Activated gamma-delta T cell treated with Interleukin-2 at 50 U/mL for 16 hours (primary cell): Measurements from ENCODE around the gene MYBPHL.
"Not testable (repeated sequence)": the region's sequence is repeated elsewhere in the genome, so short reads cannot be mapped to it uniquely, and the experiment has no call there.

Experiments used
- DNase-seq: peaks from one replicate; pipeline ENCODE4 v3.0.0-alpha.2; 2020

Gene MYBPHL

GRCh38 chr1:109304226-109304920, 2.4 kb downstream of the MYBPHL start:
- DNase-seq: no peak

- DNase-seq: no peak
Measured at GRCh38 chr1:109301874-109302273, 4.9 kb downstream of the MYBPHL start.

DNA sequence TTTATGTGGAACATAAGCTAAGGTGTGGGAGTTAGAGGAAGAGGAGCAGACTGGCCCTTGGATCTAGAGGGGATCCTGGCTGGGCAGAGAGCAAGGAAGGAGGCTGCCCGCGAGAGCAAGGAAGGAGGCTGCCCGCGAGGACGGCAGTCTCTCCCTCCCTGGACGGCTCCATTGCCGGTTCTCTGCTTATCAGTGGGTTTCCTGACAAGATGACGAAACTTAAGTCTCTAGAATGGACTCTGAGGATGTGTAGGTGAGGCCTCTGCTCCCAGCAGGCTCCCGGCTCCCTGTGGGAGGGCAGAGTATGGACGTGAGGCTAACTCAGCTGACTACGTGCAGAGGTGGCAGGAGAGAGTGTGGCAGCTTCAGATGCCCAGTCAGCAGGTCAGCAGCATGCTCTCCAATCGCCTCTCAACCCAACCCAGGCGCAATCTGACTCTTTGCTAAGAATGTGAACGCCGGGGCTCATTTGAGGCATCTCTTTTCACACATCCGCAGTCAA, 6.1 kb downstream of the MYBPHL start:
- DNase-seq: no peak

- DNase-seq: no peak
Measured at GRCh38 chr1:109299558-109300343, 7.1 kb downstream of the MYBPHL start.

- DNase-seq: no peak
Measured at GRCh38 chr1:109298666-109299557, 7.9 kb downstream of the MYBPHL start.

GRCh38 chr1:109296782-109297181, 10.0 kb downstream of the MYBPHL start:
- no peak for DNase-seq

DNA sequence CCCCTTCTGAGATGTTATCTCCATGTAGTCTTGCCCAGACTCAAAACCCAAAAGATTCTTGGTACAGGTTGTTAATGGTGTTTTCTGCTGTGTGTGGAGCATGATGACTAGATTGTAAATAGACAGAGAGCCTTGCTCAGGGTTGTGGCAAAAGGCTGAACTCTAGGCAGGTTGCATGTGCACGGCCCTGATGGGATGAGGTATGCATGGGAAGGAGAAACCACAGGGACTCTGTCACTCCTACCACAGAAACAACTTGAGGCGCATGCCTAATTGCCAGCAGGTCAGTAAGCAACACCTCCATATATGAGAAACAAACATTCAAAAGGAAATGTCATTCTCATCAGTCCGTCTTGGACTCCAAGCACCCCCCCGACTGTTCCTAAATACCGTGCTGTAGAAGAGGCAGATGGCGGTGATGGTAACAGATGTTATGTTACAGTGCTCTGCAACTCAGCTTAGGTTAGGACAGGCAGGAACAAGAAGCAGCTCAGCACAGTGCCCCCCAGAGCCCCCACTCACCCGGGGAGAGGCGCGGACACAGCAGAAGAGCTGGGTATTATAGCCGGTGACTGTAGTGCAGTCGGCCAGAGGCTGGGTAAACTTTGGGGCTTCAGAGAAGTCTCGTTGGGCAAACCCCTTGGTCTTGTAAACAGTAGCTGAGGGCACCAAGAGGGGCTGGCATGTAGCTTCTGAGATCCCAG, 10.9 kb downstream of the MYBPHL start:
- DNase-seq: no peak

GRCh38 chr1:109294481-109294880, 12.3 kb downstream of the MYBPHL start:
- DNase-seq: no peak

GRCh38 chr1:109293026-109293425, 13.8 kb downstream of the MYBPHL start:
- DNase-seq: no peak

DNA sequence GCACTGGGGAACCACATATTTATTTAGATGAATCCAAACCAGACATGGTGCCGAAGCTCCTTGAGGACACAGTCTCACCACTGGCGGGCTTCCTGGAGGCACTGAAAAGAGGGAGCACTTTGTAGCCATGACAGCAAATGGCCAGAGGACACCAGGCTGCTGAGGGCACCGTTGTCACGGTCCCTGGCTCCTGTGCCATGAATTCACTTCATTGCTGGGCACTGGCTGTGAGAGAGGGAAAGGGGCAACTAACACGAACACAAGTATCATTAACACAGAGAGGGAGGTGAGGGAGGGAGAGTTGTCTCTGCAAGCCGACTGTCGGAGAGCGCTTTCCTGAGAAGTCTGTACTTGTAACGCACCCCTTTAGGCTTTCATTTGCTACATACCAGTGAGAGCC, 14.4 kb downstream of the MYBPHL start:
- no peak for DNase-seq

- no peak for DNase-seq
Measured at GRCh38 chr1:109290998-109291397, 15.8 kb downstream of the MYBPHL start.

DNA sequence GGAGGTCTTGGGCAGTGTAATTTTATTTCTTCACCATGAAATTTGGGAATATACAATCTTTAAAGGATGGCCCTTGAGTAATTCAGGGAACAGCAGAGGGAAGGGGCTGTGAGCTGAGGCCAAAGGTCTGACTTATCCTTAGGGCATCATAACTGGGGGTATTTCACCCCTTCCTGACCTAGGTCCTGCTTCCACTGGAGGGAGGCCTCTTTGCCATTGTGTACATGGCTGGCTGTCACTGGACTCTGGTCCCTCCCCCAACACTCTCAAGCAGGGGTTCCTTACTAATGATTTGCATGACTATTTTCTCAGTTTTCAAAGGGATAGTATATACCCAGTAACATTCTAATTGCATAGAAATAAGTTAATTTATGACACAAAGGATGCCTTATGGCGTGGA, 16.7 kb downstream of the MYBPHL start:
- no peak for DNase-seq

DNA sequence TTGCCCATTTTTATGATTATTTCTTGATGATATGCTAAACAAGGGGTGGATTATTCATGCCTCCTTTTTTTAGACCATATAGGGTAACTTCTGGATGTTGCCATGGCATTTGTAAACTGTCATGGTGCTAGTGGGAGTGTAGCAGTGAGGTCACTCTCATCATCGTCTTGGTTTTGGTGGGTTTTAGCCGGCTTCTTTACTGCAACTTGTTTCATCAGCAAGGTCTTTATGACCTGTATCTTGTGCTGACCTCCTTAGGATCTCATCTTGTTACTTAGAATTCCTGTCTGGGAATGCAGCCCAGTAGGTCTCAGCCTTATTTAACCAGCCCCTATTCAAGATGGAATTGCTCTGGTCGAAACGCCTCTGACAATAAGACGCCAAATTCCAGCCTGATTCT, 20.0 kb downstream of the MYBPHL start:
- not testable (repeated sequence) for DNase-seq

GRCh38 chr1:109283748-109284600, 22.8 kb downstream of the MYBPHL start:
- DNase-seq: no peak

GRCh38 chr1:109282952-109283747, 23.7 kb downstream of the MYBPHL start, which contains the start of gene PSRC1:
Gene PSRC1, minus strand, starts transcription at chr1:109283145.
- DNase-seq: peak; percentile 87

DNA sequence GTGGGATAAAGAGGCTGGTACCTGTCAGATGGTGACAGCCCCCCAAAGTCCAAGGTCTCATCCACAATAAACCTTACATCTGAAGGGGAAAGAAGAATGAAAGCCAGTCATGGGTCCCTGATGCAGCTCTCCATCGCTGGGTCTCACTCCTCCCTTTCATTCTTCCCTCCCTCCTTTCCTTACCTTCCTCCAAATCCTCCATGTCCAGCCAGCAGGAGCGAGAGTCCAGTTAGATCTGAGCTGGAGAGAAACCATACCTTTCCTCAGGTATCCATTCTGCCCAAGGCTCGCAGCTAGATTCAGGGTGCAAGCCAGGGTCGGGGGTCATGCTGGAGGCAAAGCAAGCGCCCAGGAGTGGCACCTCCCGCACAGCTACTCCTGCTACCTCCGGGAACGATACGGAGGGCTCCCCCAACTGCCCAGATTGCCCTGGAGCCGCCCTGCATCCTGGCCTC, 24.3 kb downstream of the MYBPHL start:
- no peak for DNase-seq

DNA sequence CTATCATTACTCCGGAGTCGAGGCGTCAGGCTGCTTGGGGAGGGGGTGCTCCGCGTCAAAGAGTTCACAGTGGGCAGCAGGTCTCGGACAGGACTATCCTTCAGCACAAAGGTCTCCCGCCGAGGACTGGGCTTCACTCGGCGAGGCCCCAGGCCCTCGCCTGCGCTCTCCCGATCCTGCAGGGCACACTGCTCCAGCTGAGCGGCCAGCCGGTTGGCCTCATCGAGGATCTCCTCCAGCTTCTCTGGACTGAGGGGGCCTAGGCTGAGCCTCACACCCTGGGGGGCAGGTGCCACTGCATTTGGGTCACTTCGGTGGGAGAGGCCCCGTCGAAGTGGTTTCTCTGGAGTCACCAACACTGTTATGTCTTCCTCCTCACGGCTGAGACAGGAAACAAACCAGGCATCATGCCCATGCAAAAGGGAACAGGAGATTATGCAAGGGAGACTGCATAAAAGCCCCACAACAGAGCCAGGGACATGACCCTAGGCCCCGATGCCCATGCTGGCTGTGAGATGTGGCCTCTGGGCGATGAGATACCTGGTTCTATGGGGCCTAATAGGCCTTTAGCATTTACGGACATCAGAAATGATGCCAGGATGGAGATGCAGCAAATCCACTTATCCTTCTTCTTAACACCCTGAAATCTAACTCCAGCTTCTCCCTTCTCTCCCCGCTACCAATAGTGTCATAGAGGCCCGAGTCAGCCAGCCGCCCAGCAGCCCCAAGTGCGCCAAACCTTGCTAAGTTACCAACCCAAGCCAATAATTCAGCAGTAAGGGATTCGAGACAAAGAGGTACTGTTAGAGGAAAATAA, 24.9 kb downstream of the MYBPHL start:
- no peak for DNase-seq

GRCh38 chr1:109280862-109281261, 25.9 kb downstream of the MYBPHL start:
- no peak for DNase-seq

DNA sequence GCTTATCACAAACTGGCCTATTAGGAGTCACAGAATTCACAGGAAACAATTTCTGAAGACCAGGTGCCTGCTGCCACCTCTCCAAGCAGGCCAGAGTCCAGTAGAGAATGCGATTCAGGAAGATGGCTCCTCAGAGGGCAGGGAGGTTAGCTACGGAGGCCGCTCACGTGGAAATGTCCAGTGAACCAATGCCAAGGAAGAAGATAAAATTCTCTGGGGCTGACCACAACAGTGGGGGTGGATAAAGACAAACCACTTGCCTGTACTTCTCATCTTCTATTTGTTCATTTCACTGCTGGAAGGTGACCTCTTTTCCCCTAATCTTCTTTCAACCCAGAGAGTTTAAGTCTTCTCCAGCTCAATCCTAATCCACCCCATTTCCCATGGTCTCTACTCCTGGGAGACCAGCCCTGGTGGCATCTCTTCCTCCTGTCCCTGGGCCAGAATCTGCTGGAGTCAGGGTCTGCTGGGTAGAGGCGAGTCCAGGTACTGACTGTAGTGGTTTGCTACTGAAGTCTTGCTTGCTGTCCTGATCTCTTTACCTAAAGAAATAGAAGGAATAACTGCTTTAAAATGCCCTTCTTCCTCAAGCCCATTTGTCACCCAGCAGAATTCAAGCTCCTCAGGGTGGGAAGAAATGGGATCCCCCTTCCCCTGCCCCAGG, 27.1 kb downstream of the MYBPHL start:
- no peak for DNase-seq
